Natural killer cell (primary cell): ENCODE results near the gene TMEM59. TPM values are rescaled to one million over a fixed set of nuclear protein-coding genes. Genes with fewer than 3 reads are reported as not detected.

ENCODE experiments used
- ATAC-seq, 3 donors: fragments of 150-1000 bp in 2 of 3; fragments of 200-7000 bp in 1 of 3; cut with Tn5 transposase; 1 replicate in 1 of 3; 2 replicates in 2 of 3; pipeline ENCODE4 v1.10.0; 2021; ENCODE audit warnings: mild to moderate bottlenecking in 2 of 3, moderate library complexity in 2 of 3
- DNase-seq, 2 donors: peaks; one replicate each; pipeline versions ENCODE4 v3.0.0 to v3.0.0-alpha.2; 2013 to 2021; ENCODE audit warnings: mixed read lengths in 1 of 2
- H3K27ac ChIP-seq: one replicate; pipeline ENCODE4 v1.5.1; 2013; ENCODE audit warnings: mild to moderate bottlenecking, low read length
- H3K27me3 ChIP-seq: one replicate; pipeline ENCODE4 v1.6.1; 2013; ENCODE audit warnings: low read length; ENCODE audit not compliant: control insufficient read depth, insufficient read depth
- H3K36me3 ChIP-seq: one replicate; pipeline ENCODE4 v1.6.1; 2013; ENCODE audit warnings: low read length; ENCODE audit not compliant: control insufficient read depth, insufficient read depth
- H3K4me1 ChIP-seq: one replicate; pipeline ENCODE4 v1.6.1; 2013; ENCODE audit warnings: low read length; ENCODE audit not compliant: control insufficient read depth, insufficient read depth
- H3K4me3 ChIP-seq: one replicate; pipeline ENCODE4 v1.5.1; 2013; ENCODE audit warnings: low read length
- H3K9me3 ChIP-seq: one replicate; pipeline ENCODE4 v1.6.1; 2013; ENCODE audit warnings: low read length; ENCODE audit not compliant: control insufficient read depth, insufficient read depth
- H3K27ac Mint-ChIP-seq, 2 donors: one replicate each; pipeline ENCODE4 v1.8.0; 2022; ENCODE audit warnings: mild to moderate bottlenecking in 2 of 2, mixed read lengths in 2 of 2, moderate library complexity in 1 of 2
- H3K27me3 Mint-ChIP-seq, 2 donors: one replicate each; pipeline ENCODE4 v1.8.0; 2022; ENCODE audit warnings: low read depth in 2 of 2, mixed read lengths in 2 of 2
- H3K36me3 Mint-ChIP-seq: one replicate; pipeline ENCODE4 v1.8.0; 2022; ENCODE audit warnings: mixed read lengths
- H3K4me1 Mint-ChIP-seq, 2 donors: one replicate each; pipeline ENCODE4 v1.8.0; 2022; ENCODE audit warnings: mixed read lengths in 2 of 2
- H3K4me3 Mint-ChIP-seq: one replicate; pipeline ENCODE4 v1.8.0; 2022; ENCODE audit warnings: mild to moderate bottlenecking, moderate library complexity, mixed read lengths
- H3K9me3 Mint-ChIP-seq, 2 donors: one replicate each; pipeline ENCODE4 v1.8.0; 2022; ENCODE audit warnings: mixed read lengths in 2 of 2
- WGBS: methylation state at CpG from one replicate; pipeline ENCODE4 v1.1.7; 2013; ENCODE audit warnings: missing lambda C conversion rate; ENCODE audit not compliant: insufficient coverage; 5-methylcytosine and 5-hydroxymethylcytosine counted together
- intact Hi-C: fragments of 100-400 bp; cut with micrococcal nuclease; formaldehyde crosslinking; loops from one replicate; pipeline ENCODE4 v1.14.2; 2022
- total RNA-seq, 4 donors: library from RNA; stranded (reverse); fragments of 120-200 nt in 1 of 4; gene quantifications; one replicate each; pipeline versions ENCODE4 v1.2.3 to v1.2.4, GENCODE V29; 2013 to 2022
- TF ChIP-seq, protein P1 (sequence below): fragments of 200-600 bp; IDR thresholded peaks from one replicate; pipeline ENCODE4 v1.8.0; 2022; ENCODE audit warnings: antibody characterized with exemption

Gene TMEM59
- total RNA-seq, 3 donors from 2014 or later (not counting 1 experiment from before 2014, with no cell fraction given) = 187 to 202 (median 199) TPM

DNA sequence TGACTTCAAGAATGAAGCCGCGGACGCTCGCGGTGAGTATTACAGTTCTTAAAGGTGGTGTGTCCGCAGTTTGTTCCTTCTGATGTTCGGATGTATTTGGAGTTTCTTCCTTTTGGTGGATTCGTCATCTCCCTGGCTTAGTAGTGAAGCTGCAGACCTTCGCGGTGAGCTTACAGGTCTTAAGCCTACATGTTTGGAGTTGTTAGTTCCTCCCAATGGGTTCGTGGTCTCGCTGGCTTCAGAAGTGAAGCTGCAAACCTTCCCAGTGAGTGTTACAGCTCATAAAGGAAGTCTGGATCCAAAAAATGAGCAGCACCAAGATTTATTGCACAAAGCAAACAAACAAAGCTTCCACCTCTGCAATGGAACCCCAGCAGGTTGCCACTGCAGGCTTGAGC is 49.8 kb downstream of the TMEM59 start:
- intact Hi-C loops = no loop called here
- Histone ChIP-seq H3K36me3 (no peaks in the 10 kb centered on the region), H3K4me1 (no peaks in the 10 kb centered on the region), H3K9me3 (no peaks in the 10 kb centered on the region), H3K27me3 (no peaks in the 10 kb centered on the region), H3K4me3 (no peak overlapping the region), H3K27ac (no peak overlapping the region)
- WGBS = 91% methylated on average over 12 of the region's 12 CpGs
- Mint-ChIP-seq H3K4me3 (no peak overlapping the region), H3K27me3 (peaks cover 7 to 10% of the 10 kb centered on the region in 2 donors), H3K9me3 (no peaks in the 10 kb centered on the region), H3K27ac (no peak overlapping the region), H3K4me1 (no peaks in the 10 kb centered on the region), H3K36me3 (no peaks in the 10 kb centered on the region)
- ATAC-seq (no peak), DNase-seq (no peak)
- TF ChIP-seq, protein P1, sequence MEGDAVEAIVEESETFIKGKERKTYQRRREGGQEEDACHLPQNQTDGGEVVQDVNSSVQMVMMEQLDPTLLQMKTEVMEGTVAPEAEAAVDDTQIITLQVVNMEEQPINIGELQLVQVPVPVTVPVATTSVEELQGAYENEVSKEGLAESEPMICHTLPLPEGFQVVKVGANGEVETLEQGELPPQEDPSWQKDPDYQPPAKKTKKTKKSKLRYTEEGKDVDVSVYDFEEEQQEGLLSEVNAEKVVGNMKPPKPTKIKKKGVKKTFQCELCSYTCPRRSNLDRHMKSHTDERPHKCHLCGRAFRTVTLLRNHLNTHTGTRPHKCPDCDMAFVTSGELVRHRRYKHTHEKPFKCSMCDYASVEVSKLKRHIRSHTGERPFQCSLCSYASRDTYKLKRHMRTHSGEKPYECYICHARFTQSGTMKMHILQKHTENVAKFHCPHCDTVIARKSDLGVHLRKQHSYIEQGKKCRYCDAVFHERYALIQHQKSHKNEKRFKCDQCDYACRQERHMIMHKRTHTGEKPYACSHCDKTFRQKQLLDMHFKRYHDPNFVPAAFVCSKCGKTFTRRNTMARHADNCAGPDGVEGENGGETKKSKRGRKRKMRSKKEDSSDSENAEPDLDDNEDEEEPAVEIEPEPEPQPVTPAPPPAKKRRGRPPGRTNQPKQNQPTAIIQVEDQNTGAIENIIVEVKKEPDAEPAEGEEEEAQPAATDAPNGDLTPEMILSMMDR = no peak

- H3K36me3 Mint-ChIP-seq = no peaks in the 10 kb centered on the region
- DNase-seq (no peak), ATAC-seq (no peak)
- no peak overlapping the region for H3K4me3 Mint-ChIP-seq
- no peaks in the 10 kb centered on the region for H3K4me1 Mint-ChIP-seq
- Histone ChIP-seq H3K36me3 (no peaks in the 10 kb centered on the region), H3K4me1 (no peaks in the 10 kb centered on the region), H3K27ac (no peak overlapping the region), H3K9me3 (no peaks in the 10 kb centered on the region), H3K4me3 (no peak overlapping the region), H3K27me3 (no peaks in the 10 kb centered on the region)
- intact Hi-C loops = no loop called here
- peaks cover 7 to 10% of the 10 kb centered on the region in 2 donors for H3K27me3 Mint-ChIP-seq
- H3K27ac Mint-ChIP-seq = no peak overlapping the region
- H3K9me3 Mint-ChIP-seq = no peaks in the 10 kb centered on the region
- 75% methylated on average over 9 of the region's 9 CpGs for WGBS
- TF ChIP-seq, protein P1 = no peak
These were observed 50.3 kb downstream of the TMEM59 start for GRCh38 chr1:54002544-54003248.

DNA sequence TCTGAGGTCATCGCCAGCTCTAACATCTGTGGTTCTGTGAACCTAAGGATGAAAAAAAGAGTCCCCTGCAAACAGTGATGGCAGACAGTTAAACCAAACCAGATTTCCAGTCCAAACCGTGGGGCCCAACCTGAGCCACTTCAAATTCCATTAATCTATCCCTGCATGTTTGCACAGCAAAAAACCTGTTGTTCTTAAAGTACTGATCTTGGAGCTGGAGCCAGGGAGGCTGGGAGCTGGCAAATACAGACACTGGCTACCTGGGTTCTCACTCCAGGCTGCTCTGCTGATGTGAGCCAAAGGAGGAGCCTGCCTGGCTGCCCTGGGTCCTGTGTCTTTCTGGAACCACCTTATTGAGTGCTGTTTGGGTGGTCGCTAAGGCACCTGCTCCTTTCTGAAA is 51.4 kb downstream of the TMEM59 start:
- Mint-ChIP-seq H3K4me1 (no peaks in the 10 kb centered on the region), H3K27me3 (peaks cover 7 to 9% of the 10 kb centered on the region in 2 donors), H3K27ac (no peak overlapping the region), H3K4me3 (no peak overlapping the region), H3K9me3 (no peaks in the 10 kb centered on the region), H3K36me3 (no peaks in the 10 kb centered on the region)
- ATAC-seq (no peak), DNase-seq (no peak)
- Histone ChIP-seq H3K36me3 (no peaks in the 10 kb centered on the region), H3K27ac (no peak overlapping the region), H3K27me3 (no peaks in the 10 kb centered on the region), H3K4me3 (no peak overlapping the region), H3K4me1 (no peaks in the 10 kb centered on the region), H3K9me3 (no peaks in the 10 kb centered on the region)
- intact Hi-C loops = no loop called here
- TF ChIP-seq, protein P1 = no peak
- WGBS = 71% methylated on average over 3 of the region's 3 CpGs

- peaks cover 0 to 3% of the 10 kb centered on the region in 2 donors for H3K27me3 Mint-ChIP-seq
- no peaks in the 10 kb centered on the region for H3K4me1 Mint-ChIP-seq
- intact Hi-C loops = no loop called here
- Histone ChIP-seq H3K9me3 (no peaks in the 10 kb centered on the region), H3K4me1 (no peaks in the 10 kb centered on the region), H3K4me3 (no peak overlapping the region), H3K27me3 (no peaks in the 10 kb centered on the region), H3K36me3 (no peaks in the 10 kb centered on the region), H3K27ac (no peak overlapping the region)
- TF ChIP-seq, protein P1 = no peak
- H3K9me3 Mint-ChIP-seq = no peaks in the 10 kb centered on the region
- no peak overlapping the region for H3K27ac Mint-ChIP-seq
- ATAC-seq (no peak), DNase-seq (no peak)
- no peak overlapping the region for H3K4me3 Mint-ChIP-seq
- H3K36me3 Mint-ChIP-seq = no peaks in the 10 kb centered on the region
These were observed 53.1 kb downstream of the TMEM59 start for GRCh38 chr1:53999920-54000319.
